Endothelial cell (in vitro differentiated cells): Measurements from ENCODE around the gene GPN3. TPM values are rescaled to one million over a fixed set of nuclear protein-coding genes. Genes with fewer than 3 reads are reported as not detected.

Source experiments
- DNase-seq: peaks from one replicate; pipeline ENCODE4 v3.0.0; 2021; ENCODE audit warnings: low spot score
- H3K27ac Mint-ChIP-seq: one replicate; pipeline ENCODE4 v1.8.0; 2021; ENCODE audit warnings: mixed read lengths, inconsistent platforms; ENCODE audit not compliant: unreplicated experiment
- H3K27me3 Mint-ChIP-seq: one replicate; pipeline ENCODE4 v1.8.0; 2021; ENCODE audit warnings: mild to moderate bottlenecking, moderate library complexity, mixed read lengths, inconsistent platforms; ENCODE audit not compliant: unreplicated experiment
- H3K36me3 Mint-ChIP-seq: one replicate; pipeline ENCODE4 v1.8.0; 2021; ENCODE audit warnings: mild to moderate bottlenecking, low read depth, mixed read lengths, inconsistent platforms; ENCODE audit not compliant: unreplicated experiment
- H3K4me1 Mint-ChIP-seq: one replicate; pipeline ENCODE4 v1.8.0; 2021; ENCODE audit warnings: mild to moderate bottlenecking, mixed read lengths, inconsistent platforms; ENCODE audit not compliant: unreplicated experiment
- H3K4me3 Mint-ChIP-seq: one replicate; pipeline ENCODE4 v1.8.0; 2021; ENCODE audit warnings: mild to moderate bottlenecking, mixed read lengths, inconsistent platforms; ENCODE audit not compliant: unreplicated experiment
- H3K9me3 Mint-ChIP-seq: one replicate; pipeline ENCODE4 v1.8.0; 2021; ENCODE audit warnings: mixed read lengths, inconsistent platforms; ENCODE audit not compliant: unreplicated experiment
- total RNA-seq: library from RNA; stranded (reverse); fragmentation: NEBNext Ultra II Directional; extraction: Animal tissue kit (Norgen Biotek cat#: 25700); gene quantifications from one replicate; pipeline ENCODE4 v1.2.1, GENCODE V29; 2021; ENCODE audit not compliant: unreplicated experiment
- TF ChIP-seq, protein P1 (sequence below): fragments of 200-600 bp; sonication (generic); IDR thresholded peaks from one replicate; pipeline ENCODE4 v1.5.0; 2021; ENCODE audit warnings: antibody characterized with exemption; ENCODE audit not compliant: unreplicated experiment

Gene GPN3
- total RNA-seq, 1 donor from 2014 or later: 20.4 TPM

DNA sequence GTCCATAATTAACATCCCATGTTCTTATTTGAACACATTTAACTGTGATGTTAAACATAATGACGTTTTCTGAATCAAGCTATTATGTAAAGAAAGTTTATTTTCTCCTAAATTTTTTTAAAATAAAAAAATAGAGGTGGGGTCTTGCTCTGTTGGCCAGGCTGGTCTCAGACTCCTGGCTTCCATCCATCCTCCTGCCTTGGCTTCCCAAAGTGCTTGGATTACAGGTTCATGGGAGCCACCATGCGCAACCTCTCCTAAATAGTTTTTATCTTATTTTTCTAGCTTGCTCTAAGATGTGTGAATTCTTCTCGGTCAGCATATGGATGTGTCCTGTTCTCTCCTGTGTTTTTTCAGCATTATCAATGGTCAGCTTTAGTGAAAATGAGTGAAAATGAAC lies 37.3 kb upstream of the GPN3 start:
- Mint-ChIP-seq H3K27me3 (no peaks in the 10 kb centered on the region), H3K4me1 (peaks cover 11% of the 10 kb centered on the region), H3K9me3 (no peaks in the 10 kb centered on the region), H3K4me3 (no peak overlapping the region), H3K27ac (no peak overlapping the region), H3K36me3 (peaks cover 4% of the 10 kb centered on the region)
- no peak for DNase-seq
- TF ChIP-seq, protein P1, sequence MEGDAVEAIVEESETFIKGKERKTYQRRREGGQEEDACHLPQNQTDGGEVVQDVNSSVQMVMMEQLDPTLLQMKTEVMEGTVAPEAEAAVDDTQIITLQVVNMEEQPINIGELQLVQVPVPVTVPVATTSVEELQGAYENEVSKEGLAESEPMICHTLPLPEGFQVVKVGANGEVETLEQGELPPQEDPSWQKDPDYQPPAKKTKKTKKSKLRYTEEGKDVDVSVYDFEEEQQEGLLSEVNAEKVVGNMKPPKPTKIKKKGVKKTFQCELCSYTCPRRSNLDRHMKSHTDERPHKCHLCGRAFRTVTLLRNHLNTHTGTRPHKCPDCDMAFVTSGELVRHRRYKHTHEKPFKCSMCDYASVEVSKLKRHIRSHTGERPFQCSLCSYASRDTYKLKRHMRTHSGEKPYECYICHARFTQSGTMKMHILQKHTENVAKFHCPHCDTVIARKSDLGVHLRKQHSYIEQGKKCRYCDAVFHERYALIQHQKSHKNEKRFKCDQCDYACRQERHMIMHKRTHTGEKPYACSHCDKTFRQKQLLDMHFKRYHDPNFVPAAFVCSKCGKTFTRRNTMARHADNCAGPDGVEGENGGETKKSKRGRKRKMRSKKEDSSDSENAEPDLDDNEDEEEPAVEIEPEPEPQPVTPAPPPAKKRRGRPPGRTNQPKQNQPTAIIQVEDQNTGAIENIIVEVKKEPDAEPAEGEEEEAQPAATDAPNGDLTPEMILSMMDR: no peak

DNA sequence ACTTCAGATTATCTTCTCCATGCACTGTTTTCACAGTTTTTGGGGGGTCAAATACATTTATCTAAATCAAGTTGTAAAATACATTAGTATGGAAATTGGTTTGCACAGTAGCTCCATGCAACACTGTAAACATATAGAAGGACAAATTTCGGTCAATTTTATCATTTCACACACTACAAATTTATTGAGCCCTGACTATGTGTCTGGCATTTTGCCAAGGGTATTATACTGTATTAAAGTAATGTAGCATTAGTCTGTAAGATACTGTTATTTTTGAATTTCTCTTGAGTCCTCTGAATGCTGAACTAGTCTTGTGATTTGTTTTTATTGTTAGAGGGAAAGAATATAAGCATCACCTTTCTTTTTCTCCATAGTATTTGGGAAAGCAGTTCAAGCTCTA lies 35.4 kb upstream of the GPN3 start:
- Mint-ChIP-seq H3K27me3 (no peaks in the 10 kb centered on the region), H3K9me3 (no peaks in the 10 kb centered on the region), H3K4me3 (no peak overlapping the region), H3K27ac (no peak overlapping the region), H3K36me3 (peaks cover 4% of the 10 kb centered on the region), H3K4me1 (peaks cover 16% of the 10 kb centered on the region)
- TF ChIP-seq, protein P1: no peak
- no peak for DNase-seq

DNA sequence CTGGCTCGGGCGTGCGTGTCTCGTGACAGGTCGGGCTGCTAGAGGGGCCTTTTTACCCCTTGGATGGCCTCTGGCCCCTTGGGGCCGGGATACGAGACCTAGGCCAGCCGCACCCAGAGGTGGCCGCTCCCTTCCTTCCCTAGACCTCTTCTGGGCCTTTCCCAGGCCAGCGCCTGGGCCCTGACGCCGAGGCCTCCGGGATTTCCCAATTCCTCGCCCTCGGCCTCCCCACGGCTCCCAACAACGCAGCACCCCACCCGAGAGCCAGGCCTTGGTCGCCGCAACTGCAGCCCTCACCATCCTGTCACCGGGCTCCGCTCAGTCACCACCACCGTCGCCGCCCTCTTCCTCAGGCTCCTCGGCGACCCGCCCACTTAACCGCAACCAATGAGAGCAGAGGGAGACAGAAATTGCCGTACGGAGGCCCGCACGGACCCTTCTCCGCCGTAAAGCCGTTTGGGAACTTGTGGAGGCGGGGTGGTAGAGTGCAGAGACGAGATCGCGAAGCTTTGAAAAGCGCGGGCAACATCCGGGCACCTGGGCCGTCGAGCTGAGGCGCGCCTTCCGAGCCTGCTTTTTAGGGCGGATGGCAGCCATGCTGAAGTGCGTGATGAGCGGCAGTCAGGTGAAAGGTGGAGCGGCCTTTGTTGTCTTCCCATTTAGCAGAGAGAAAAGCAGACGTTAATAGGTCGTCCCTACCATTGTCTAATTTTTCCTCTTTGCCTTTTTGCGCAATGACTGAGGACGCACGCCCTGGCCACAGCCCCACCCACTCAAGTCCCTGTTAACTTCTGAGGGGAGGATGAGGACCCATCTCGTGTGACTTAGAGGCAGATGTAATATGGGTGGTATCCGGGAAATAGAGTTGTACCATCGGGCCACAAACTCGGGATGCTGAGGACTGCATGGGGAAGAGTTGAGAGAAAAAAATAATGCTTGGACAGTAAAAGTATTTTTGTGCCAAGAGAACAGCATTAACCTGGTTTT lies 34.0 kb upstream of the GPN3 start, which contains the start of the genes RAD9B and VPS29:
RAD9B (plus strand) TSS at position 580 of the 987 bp plus-strand sequence; CDS start at position 587, 7 bp downstream.
VPS29 (minus strand) TSS at position 360 of the 987 bp plus-strand sequence; CDS start at position 300, 60 bp downstream.
- DNase-seq: peak; percentile 95
- Mint-ChIP-seq H3K4me3 (peak within 1 kb of the TSS; percentile 99), H3K4me1 (peaks cover 16% of the 10 kb centered on the region)

DNA sequence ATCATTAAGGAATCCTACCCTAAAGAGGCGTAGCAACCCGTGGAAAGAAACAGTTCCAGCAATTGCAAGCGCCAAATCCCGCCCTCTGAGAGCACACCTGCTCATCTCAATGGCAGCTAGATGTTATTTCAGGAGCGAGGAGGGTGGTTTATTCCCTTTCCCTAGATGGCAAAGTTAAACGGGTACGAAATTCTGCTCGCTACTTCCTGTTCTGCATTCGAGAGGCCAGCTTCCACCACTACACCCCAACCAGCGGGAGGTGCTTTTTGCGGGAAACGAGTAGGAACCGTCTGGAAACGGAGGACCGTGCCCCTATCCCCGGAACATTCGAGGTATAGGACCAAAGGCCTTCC lies 33.3 kb upstream of the GPN3 start:
- Mint-ChIP-seq H3K27me3 (no peaks in the 10 kb centered on the region), H3K9me3 (no peaks in the 10 kb centered on the region), H3K27ac (peak overlapping the region; percentile 92), H3K4me1 (peaks cover 16% of the 10 kb centered on the region), H3K36me3 (peaks cover 4% of the 10 kb centered on the region), H3K4me3 (peak overlapping the region; percentile 99)
- DNase-seq: peak; percentile 37
- TF ChIP-seq, protein P1: no peak

More for the DNA sequence above, 34.0 kb upstream of the GPN3 start, which contains the start of the genes RAD9B and VPS29:
- no peaks in the 10 kb centered on the region for H3K9me3 Mint-ChIP-seq
- H3K27me3 Mint-ChIP-seq: no peaks in the 10 kb centered on the region
- TF ChIP-seq, protein P1: no peak
- H3K27ac Mint-ChIP-seq: peak within 1 kb of the TSS; percentile 92
- peaks cover 4% of the 10 kb centered on the region for H3K36me3 Mint-ChIP-seq
